ENCODE measurements around the gene ATG2B. TPM values are rescaled to one million over a fixed set of nuclear protein-coding genes. Genes with fewer than 3 reads are reported as not detected.

The ATG2B gene
- total RNA-seq, 1 donor from 2014 or later, result 25.6 TPM

DNA sequence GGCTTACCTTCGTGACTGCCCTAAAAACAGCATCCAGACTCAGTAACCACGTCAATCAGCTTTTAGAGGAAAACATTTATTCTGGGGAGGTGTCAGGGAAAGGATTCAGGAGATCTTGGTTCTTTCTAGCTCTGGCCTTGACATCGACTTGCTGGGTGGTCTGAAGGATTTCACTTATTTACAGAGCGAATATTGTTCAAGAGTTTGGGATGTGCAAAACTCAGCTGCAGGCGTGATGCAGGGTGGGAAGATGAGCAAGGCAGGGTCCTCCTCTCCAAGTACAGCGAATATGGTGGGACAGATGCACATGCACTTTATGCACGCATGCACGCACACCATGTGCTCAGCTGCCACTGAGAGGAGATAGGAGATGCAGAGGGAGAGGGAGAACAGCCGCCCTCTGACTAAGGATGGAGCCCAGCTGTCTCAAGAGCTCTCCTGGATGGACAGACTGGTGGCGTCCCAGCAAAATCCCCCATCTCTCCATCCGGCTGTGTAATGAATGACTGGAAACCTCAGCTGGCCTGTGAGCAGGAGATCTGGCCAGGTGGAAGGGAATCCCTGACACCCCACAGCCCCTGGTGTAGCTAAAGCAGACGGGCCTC is 131.5 kb downstream of the ATG2B start:
- DNase-seq (ENCODE audit: low spot score in 2 of 2, unreplicated experiment in 2 of 2), result no peak

DNA sequence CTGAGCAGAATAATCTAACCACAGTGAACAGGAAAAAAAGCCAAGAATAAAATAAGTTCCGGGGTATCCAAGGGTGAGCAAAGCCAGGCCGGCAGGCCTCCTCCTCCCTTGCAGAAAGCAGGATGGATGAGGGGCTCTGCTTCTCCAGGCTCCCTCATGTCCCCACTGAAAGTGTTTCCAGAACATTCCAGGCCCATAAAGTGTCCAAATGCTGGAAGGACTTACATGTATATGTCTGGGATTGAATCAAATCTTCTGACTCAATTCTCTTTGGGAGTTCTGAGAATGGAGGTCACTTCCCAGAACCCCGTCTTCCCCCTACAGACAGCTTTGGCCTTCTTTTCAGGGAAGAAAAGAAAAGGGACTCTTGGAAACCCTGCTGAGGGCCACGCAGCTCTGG is 132.1 kb downstream of the ATG2B start:
- DNase-seq (ENCODE audit: low spot score in 2 of 2, unreplicated experiment in 2 of 2), result no peak
- Mint-ChIP-seq H3K27me3 (ENCODE audit: low read depth) (no peaks in the 10 kb centered on the region), H3K4me1 (peaks cover 4% of the 10 kb centered on the region), H3K36me3 (peaks cover 8% of the 10 kb centered on the region), H3K9me3 (peaks cover 6% of the 10 kb centered on the region), H3K27ac (no peak overlapping the region), H3K4me3 (no peak overlapping the region)
- TF ChIP-seq, protein P1, sequence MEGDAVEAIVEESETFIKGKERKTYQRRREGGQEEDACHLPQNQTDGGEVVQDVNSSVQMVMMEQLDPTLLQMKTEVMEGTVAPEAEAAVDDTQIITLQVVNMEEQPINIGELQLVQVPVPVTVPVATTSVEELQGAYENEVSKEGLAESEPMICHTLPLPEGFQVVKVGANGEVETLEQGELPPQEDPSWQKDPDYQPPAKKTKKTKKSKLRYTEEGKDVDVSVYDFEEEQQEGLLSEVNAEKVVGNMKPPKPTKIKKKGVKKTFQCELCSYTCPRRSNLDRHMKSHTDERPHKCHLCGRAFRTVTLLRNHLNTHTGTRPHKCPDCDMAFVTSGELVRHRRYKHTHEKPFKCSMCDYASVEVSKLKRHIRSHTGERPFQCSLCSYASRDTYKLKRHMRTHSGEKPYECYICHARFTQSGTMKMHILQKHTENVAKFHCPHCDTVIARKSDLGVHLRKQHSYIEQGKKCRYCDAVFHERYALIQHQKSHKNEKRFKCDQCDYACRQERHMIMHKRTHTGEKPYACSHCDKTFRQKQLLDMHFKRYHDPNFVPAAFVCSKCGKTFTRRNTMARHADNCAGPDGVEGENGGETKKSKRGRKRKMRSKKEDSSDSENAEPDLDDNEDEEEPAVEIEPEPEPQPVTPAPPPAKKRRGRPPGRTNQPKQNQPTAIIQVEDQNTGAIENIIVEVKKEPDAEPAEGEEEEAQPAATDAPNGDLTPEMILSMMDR (IDR thresholded peaks at IDR 0.05; ENCODE audit: unreplicated experiment), result no peak

More for the DNA sequence above, 131.5 kb downstream of the ATG2B start:
- Mint-ChIP-seq H3K36me3 (peaks cover 8% of the 10 kb centered on the region), H3K9me3 (peaks cover 6% of the 10 kb centered on the region), H3K27me3 (ENCODE audit: low read depth) (no peaks in the 10 kb centered on the region), H3K27ac (no peak overlapping the region), H3K4me1 (peaks cover 3% of the 10 kb centered on the region), H3K4me3 (no peak overlapping the region)
- TF ChIP-seq, protein P1 (IDR thresholded peaks at IDR 0.05; ENCODE audit: unreplicated experiment), result no peak

DNA sequence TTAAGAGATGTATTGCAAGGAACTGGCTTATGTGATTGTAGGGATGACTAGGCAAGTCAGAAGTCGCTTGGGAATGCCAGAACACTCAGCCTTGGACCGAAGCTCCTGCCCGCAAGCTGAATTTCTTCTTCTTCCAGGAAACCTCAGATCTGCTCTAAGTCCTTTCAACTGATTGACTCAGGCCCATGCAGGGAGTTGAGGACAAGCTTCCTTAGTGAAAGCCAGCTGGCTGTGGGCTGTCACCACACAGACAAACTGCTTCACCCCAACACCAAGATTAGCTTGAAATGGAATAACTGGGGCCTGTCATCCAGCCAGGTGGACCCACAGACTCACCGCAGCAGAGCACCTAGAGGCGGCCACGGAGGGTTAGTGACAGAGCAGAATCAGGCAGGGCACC is 133.8 kb downstream of the ATG2B start:
- Mint-ChIP-seq H3K9me3 (peaks cover 6% of the 10 kb centered on the region), H3K27ac (no peak overlapping the region)

More for the DNA sequence above, 133.8 kb downstream of the ATG2B start:
- TF ChIP-seq, protein P1 (IDR thresholded peaks at IDR 0.05; ENCODE audit: unreplicated experiment), result no peak
- Mint-ChIP-seq H3K4me3 (no peak overlapping the region), H3K36me3 (peaks cover 8% of the 10 kb centered on the region), H3K4me1 (peaks cover 6% of the 10 kb centered on the region), H3K27me3 (ENCODE audit: low read depth) (no peaks in the 10 kb centered on the region)
- DNase-seq (ENCODE audit: low spot score in 2 of 2, unreplicated experiment in 2 of 2), result no peak

Other genes with a start within 250 kb of the ATG2B start
- 10.1 to 11.5 TPM (median 11.3 TPM) in 3 replicates for gene BDKRB2, start 158.5 kb downstream of the ATG2B start, total RNA-seq
- gene BDKRB1, start 107.1 kb downstream of the ATG2B start, total RNA-seq, result 10.4 to 12.5 TPM (median 10.9 TPM) in 3 replicates
- gene GSKIP, start 185 bp upstream of the ATG2B start, total RNA-seq, result 12.2 to 13.7 TPM (median 13.6 TPM) in 3 replicates
- 1.9 to 2.6 TPM (median 2.2 TPM) in 3 replicates for gene AK7, start 28.8 kb upstream of the ATG2B start, total RNA-seq
- gene PAPOLA, start 139.0 kb upstream of the ATG2B start, total RNA-seq, result 196 to 204 TPM (median 198 TPM) in 3 replicates

Data from mesothelial cell of epicardium (in vitro differentiated cells).